H9 (cell line): ENCODE results near the gene DNER. TPM values are rescaled to one million over a fixed set of nuclear protein-coding genes. Genes with fewer than 3 reads are reported as not detected.

Source experiments
- DNase-seq: peaks from one replicate; pipeline ENCODE4 v3.0.0-alpha.2; 2017
- H2AFZ ChIP-seq: one replicate; pipeline ENCODE4 v1.6.1; 2013; ENCODE audit warnings: mild to moderate bottlenecking, low read length, control low read depth, moderate library complexity
- H2AK5ac ChIP-seq: 2 replicates; pipeline ENCODE4 v1.6.1; 2013; ENCODE audit warnings: low read length, control low read depth, mixed read lengths; ENCODE audit not compliant: insufficient read length
- H2BK120ac ChIP-seq: one replicate; pipeline ENCODE4 v1.6.1; 2013; ENCODE audit warnings: low read depth, mild to moderate bottlenecking, low read length, control low read depth, inconsistent platforms; ENCODE audit not compliant: poor library complexity, severe bottlenecking
- H2BK12ac ChIP-seq: 2 replicates; pipeline ENCODE4 v1.6.1; 2013; ENCODE audit warnings: low read length, control low read depth, mixed read lengths, low read depth; ENCODE audit not compliant: insufficient read length
- H2BK15ac ChIP-seq: 2 replicates; pipeline ENCODE4 v1.6.1; 2013; ENCODE audit warnings: low read depth, low read length, control low read depth
- H2BK20ac ChIP-seq: one replicate; pipeline ENCODE4 v1.6.1; 2013; ENCODE audit warnings: low read depth, mild to moderate bottlenecking, low read length, control low read depth, inconsistent platforms; ENCODE audit not compliant: poor library complexity, severe bottlenecking
- H2BK5ac ChIP-seq: 2 replicates; pipeline ENCODE4 v1.6.1; 2013; ENCODE audit warnings: low read length, control low read depth, mixed read lengths; ENCODE audit not compliant: insufficient read length
- H3K14ac ChIP-seq: 2 replicates; pipeline ENCODE4 v1.6.1; 2013; ENCODE audit warnings: low read length, control low read depth; ENCODE audit not compliant: insufficient read depth
- H3K18ac ChIP-seq: 2 replicates; pipeline ENCODE4 v1.6.1; 2013; ENCODE audit warnings: low read depth, mild to moderate bottlenecking, mixed read lengths, low read length, control low read depth; ENCODE audit not compliant: insufficient read length
- H3K23ac ChIP-seq: 2 replicates; pipeline ENCODE4 v1.6.1; 2013; ENCODE audit warnings: low read length, control low read depth, mixed read lengths, low read depth; ENCODE audit not compliant: insufficient read length
- H3K23me2 ChIP-seq: 2 replicates; pipeline ENCODE4 v1.6.1; 2013; ENCODE audit warnings: low read depth, mild to moderate bottlenecking, mixed read lengths, low read length, control low read depth; ENCODE audit not compliant: insufficient read length, poor library complexity, severe bottlenecking
- H3K27ac ChIP-seq: 2 replicates; pipeline ENCODE4 v1.5.1; 2013; ENCODE audit warnings: low read length, control low read depth, mixed read lengths, low read depth; ENCODE audit not compliant: insufficient read length
- H3K27me3 ChIP-seq: 2 replicates; pipeline ENCODE4 v1.6.1; 2013; ENCODE audit warnings: low read length, control low read depth, inconsistent platforms; ENCODE audit not compliant: insufficient read depth
- H3K4ac ChIP-seq: 2 replicates; pipeline ENCODE4 v1.6.1; 2013; ENCODE audit warnings: low read depth, mild to moderate bottlenecking, control low read depth, inconsistent platforms, low read length, moderate library complexity
- H3K4me1 ChIP-seq: 2 replicates; pipeline ENCODE4 v1.6.1; 2013; ENCODE audit warnings: low read length, control low read depth, inconsistent platforms; ENCODE audit not compliant: insufficient read depth
- H3K4me2 ChIP-seq: 2 replicates; pipeline ENCODE4 v1.6.1; 2013; ENCODE audit warnings: low read length, control low read depth, mixed read lengths; ENCODE audit not compliant: insufficient read length, insufficient read depth
- H3K56ac ChIP-seq: 2 replicates; pipeline ENCODE4 v1.6.1; 2013; ENCODE audit warnings: low read depth, mild to moderate bottlenecking, mixed read lengths, low read length, control low read depth; ENCODE audit not compliant: insufficient read length
- H3K79me1 ChIP-seq: 2 replicates; pipeline ENCODE4 v1.6.1; 2013; ENCODE audit warnings: low read depth, mild to moderate bottlenecking, moderate library complexity, low read length, control low read depth, inconsistent platforms; ENCODE audit not compliant: insufficient read depth, poor library complexity, severe bottlenecking
- H3K79me2 ChIP-seq: 2 replicates; pipeline ENCODE4 v1.6.1; 2013; ENCODE audit warnings: low read length, control low read depth, inconsistent platforms; ENCODE audit not compliant: insufficient read depth
- H3K9ac ChIP-seq: 2 replicates; pipeline ENCODE4 v1.6.1; 2013; ENCODE audit warnings: low read length, control low read depth, mixed read lengths; ENCODE audit not compliant: insufficient read length; ENCODE audit errors: extremely low read depth
- H3K9me3 ChIP-seq: one replicate; pipeline ENCODE4 v1.6.1; 2013; ENCODE audit warnings: low read depth, low read length, inconsistent platforms; ENCODE audit not compliant: control insufficient read depth
- H3T11ph ChIP-seq: one replicate; pipeline ENCODE4 v1.6.1; 2013; ENCODE audit warnings: mild to moderate bottlenecking, low read length, control low read depth, inconsistent platforms
- H4K20me1 ChIP-seq: one replicate; pipeline ENCODE4 v1.6.1; 2013; ENCODE audit not compliant: control insufficient read depth, insufficient read length, insufficient read depth
- H4K5ac ChIP-seq: 2 replicates; pipeline ENCODE4 v1.6.1; 2013; ENCODE audit warnings: low read depth, mild to moderate bottlenecking, mixed read lengths, low read length, control low read depth; ENCODE audit not compliant: insufficient read length
- H4K8ac ChIP-seq: replicated peaks from 2 replicates; pipeline ENCODE4 v1.6.1; 2013; ENCODE audit warnings: low read length, control low read depth, mixed read lengths, low read depth; ENCODE audit not compliant: insufficient read length
- H4K91ac ChIP-seq: 2 replicates; pipeline ENCODE4 v1.6.1; 2013; ENCODE audit warnings: low read depth, mild to moderate bottlenecking, moderate library complexity, mixed read lengths, low read length, control low read depth; ENCODE audit not compliant: insufficient read length
- H3K27ac Mint-ChIP-seq, 3 experiments: 2 replicates in 2 of 3; 3 replicates in 1 of 3; pipeline ENCODE4 v1.8.0; 2020 to 2021; ENCODE audit warnings: mixed read lengths in 3 of 3, mild to moderate bottlenecking in 1 of 3, moderate library complexity in 1 of 3
- H3K27me3 Mint-ChIP-seq: 2 replicates; pipeline ENCODE4 v1.8.0; 2021; ENCODE audit warnings: low read depth, mild to moderate bottlenecking, moderate library complexity, mixed read lengths
- H3K36me3 Mint-ChIP-seq, 3 experiments: 2 replicates in 2 of 3; 3 replicates in 1 of 3; pipeline ENCODE4 v1.8.0; 2020 to 2021; ENCODE audit warnings: low read depth in 3 of 3, mixed read lengths in 3 of 3; ENCODE audit not compliant: insufficient read depth in 1 of 3
- H3K4me1 Mint-ChIP-seq, 2 experiments: 2 replicates each; pipeline ENCODE4 v1.8.0; 2020; ENCODE audit warnings: mixed read lengths in 2 of 2
- H3K4me3 Mint-ChIP-seq, 2 experiments: 2 replicates in 1 of 2; 3 replicates in 1 of 2; pipeline ENCODE4 v1.8.0; 2020 to 2021; ENCODE audit warnings: mild to moderate bottlenecking in 2 of 2, mixed read lengths in 2 of 2, moderate library complexity in 1 of 2
- H3K9me3 Mint-ChIP-seq, 2 experiments: 2 replicates in 1 of 2; 3 replicates in 1 of 2; pipeline ENCODE4 v1.8.0; 2020; ENCODE audit warnings: mild to moderate bottlenecking in 2 of 2, mixed read lengths in 2 of 2, moderate library complexity in 1 of 2
- total RNA-seq: library from RNA; stranded (reverse); gene quantifications from 2 replicates; pipeline ENCODE4 v1.2.1, GENCODE V29; 2021
- TF ChIP-seq, protein P1 (sequence below): fragments of 200-600 bp; sonication (generic); conservative IDR thresholded peaks from 3 replicates; pipeline ENCODE4 v1.8.0; 2021; ENCODE audit warnings: antibody characterized with exemption, mild to moderate bottlenecking

DNER gene
- total RNA-seq, 1 experiment from 2014 or later = 1.0 TPM

DNA sequence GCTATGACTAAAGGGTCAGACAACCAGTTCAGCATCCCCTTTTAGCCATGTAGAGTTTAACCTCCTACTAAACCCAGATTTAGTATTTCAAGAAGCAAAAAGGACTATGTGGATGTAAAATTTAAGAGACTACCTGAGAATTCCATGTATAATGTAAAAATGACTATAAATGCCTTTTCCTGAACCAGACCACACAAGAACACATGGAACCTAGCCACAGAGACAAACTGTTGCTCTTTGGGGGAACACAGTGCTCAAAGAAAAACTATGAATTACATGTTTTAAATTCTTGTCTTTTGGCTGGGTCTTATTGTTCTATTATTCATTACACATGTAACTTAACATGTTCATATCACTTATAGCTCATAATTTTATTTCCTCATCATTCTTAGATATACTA, 192.8 kb downstream of the DNER start:
- Histone ChIP-seq H3K4me1 (peaks cover 2% of the 10 kb centered on the region; the same call in 1 of the 2 replicates), H2AFZ (no peak overlapping the region), H3K79me1 (no peaks in the 10 kb centered on the region), H2BK15ac (no peak overlapping the region), H3K23me2 (no peaks in the 10 kb centered on the region), H3K4me2 (no peak overlapping the region), H3K9ac (no peak overlapping the region), H3K9me3 (no peaks in the 10 kb centered on the region), H3K79me2 (no peaks in the 10 kb centered on the region), H4K91ac (no peak overlapping the region), H2BK20ac (no peak overlapping the region), H4K5ac (no peak overlapping the region), H3K18ac (no peak overlapping the region), H2BK120ac (no peak overlapping the region), H2BK12ac (no peak overlapping the region), H4K20me1 (no peaks in the 10 kb centered on the region), H3K27ac (no peak overlapping the region), H2AK5ac (no peak overlapping the region), H3K14ac (no peak overlapping the region), H2BK5ac (no peak overlapping the region), H3K4ac (no peak overlapping the region), H3K27me3 (no peaks in the 10 kb centered on the region), H3K56ac (no peak overlapping the region), H3K23ac (no peak overlapping the region), H3T11ph (no peak overlapping the region), H4K8ac (no peak overlapping the region)
- H3K27ac Mint-ChIP-seq = no peak overlapping the region
- TF ChIP-seq, protein P1, sequence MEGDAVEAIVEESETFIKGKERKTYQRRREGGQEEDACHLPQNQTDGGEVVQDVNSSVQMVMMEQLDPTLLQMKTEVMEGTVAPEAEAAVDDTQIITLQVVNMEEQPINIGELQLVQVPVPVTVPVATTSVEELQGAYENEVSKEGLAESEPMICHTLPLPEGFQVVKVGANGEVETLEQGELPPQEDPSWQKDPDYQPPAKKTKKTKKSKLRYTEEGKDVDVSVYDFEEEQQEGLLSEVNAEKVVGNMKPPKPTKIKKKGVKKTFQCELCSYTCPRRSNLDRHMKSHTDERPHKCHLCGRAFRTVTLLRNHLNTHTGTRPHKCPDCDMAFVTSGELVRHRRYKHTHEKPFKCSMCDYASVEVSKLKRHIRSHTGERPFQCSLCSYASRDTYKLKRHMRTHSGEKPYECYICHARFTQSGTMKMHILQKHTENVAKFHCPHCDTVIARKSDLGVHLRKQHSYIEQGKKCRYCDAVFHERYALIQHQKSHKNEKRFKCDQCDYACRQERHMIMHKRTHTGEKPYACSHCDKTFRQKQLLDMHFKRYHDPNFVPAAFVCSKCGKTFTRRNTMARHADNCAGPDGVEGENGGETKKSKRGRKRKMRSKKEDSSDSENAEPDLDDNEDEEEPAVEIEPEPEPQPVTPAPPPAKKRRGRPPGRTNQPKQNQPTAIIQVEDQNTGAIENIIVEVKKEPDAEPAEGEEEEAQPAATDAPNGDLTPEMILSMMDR = no peak
- H3K36me3 Mint-ChIP-seq = no peaks in the 10 kb centered on the region
- no peaks in the 10 kb centered on the region for H3K9me3 Mint-ChIP-seq
- no peaks in the 10 kb centered on the region for H3K27me3 Mint-ChIP-seq
- DNase-seq = no peak
- no peak overlapping the region for H3K4me3 Mint-ChIP-seq
- H3K4me1 Mint-ChIP-seq = peaks cover 5 to 12% of the 10 kb centered on the region in 2 experiments; a peak in 3 of 4 replicates
